Breast epithelium (tissue), 3 donors: ENCODE measurements around the gene HSD17B8.

Experiments
- CTCF ChIP-seq, 3 donors: fragments of 450-650 bp; IDR thresholded peaks; one replicate each; pipeline ENCODE4 v1.5.1; 2016 to 2017; ENCODE audit warnings: antibody characterized with exemption in 3 of 3, mild to moderate bottlenecking in 3 of 3, moderate library complexity in 3 of 3
- POLR2A ChIP-seq: fragments of 450-650 bp; IDR thresholded peaks from one replicate; pipeline ENCODE4 v1.6.1; 2016; ENCODE audit warnings: antibody characterized with exemption, mild to moderate bottlenecking, moderate library complexity
- POLR2AphosphoS5 ChIP-seq, 3 donors: sonication (generic); formaldehyde crosslinking; IDR thresholded peaks; one replicate each; pipeline ENCODE4 v1.6.1; 2017; ENCODE audit warnings: antibody characterized with exemption in 3 of 3

DNA sequence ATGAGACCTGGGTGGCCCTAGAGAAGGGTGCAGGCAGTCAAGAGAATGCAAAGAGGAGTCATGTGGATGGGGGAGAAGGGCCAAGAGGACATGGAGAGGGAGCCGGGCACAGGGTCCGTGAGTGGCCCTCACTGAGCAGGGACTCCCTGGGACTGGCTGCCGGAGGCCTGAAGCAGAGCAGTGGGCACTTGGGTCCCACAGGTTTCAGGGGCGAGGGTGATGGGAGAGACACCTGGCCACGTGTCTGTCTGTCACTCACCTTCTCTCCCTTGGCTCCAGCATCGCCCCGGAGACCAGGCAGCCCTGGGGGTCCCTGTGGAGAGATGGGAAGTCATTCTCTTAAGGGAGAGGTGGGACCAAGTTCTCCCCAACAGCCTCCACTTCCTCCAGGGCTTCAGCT is 37.6 kb upstream of the HSD17B8 start:
- TF ChIP-seq CTCF (IDR thresholded peaks at IDR 0.05) (no peak), POLR2A (no peak), POLR2AphosphoS5 (IDR thresholded peaks at IDR 0.05) (no peak)
